GM12873 (cell line): Measurements from ENCODE around the gene ZRANB3.

Experiments used
- CTCF ChIP-seq: IDR thresholded peaks from 2 replicates; pipeline ENCODE4 v1.5.1; 2012; ENCODE audit warnings: low read depth, mild to moderate bottlenecking, moderate library complexity, low read length, control low read depth; ENCODE audit not compliant: insufficient read depth; ENCODE audit errors: missing control alignments

Gene ZRANB3

DNA sequence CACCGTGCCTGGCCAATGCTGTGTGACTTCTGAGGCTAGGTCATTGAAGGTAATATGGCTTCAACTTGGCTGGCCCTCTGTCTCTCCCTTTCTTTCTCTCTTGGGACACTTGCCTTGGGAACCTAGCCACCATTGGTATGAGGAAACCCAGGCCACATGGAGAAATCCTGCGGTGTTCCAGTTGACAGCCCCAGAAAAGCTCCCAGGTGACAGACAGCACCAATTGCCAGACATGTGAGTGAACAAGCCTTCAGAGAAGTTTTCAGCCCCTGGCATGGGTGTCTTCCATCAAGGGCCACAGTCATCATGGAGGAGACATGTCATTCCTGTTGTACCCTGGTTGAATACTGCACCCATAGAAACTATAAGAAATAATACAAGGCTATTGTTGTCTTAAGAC lies 292.4 kb downstream of the ZRANB3 start:
- no peak for TF ChIP-seq CTCF

DNA sequence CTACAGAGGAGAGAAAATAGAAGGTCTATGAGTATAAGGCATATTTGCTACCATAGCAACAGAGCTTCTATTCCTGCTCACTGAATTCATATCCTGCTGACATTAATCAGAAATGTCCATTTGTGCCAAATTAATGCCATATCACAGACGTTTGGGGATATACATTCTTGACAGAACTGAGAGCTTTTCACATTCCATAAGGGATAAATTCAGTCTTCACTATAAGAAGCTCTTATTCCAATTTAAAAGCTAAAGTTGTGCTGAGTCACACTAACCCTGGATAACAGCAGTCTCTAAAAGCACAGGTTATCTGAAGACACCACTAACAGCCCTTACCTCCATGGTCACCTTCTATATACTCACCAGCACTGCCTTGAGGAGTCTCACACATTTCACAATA lies 300.9 kb downstream of the ZRANB3 start:
- no peak for TF ChIP-seq CTCF

DNA sequence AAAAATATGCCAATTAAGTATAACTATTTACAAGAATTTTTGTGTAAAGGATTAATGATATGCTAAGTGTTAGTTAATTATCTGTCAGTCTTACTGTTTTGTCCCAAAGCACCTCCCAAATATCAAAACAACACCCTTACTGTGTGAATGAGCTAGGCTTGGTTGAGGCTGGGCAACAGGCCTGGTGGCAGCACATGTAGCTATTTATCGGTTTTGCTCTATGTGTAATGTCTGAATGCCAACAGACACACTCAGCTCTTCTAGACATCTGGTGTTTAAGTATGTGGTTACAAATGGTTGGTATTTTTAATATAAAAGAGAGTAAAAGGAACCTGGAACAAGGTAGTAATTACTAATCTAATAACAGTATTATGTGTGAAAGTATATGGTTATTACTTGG lies 303.6 kb downstream of the ZRANB3 start:
- TF ChIP-seq CTCF, result no peak

DNA sequence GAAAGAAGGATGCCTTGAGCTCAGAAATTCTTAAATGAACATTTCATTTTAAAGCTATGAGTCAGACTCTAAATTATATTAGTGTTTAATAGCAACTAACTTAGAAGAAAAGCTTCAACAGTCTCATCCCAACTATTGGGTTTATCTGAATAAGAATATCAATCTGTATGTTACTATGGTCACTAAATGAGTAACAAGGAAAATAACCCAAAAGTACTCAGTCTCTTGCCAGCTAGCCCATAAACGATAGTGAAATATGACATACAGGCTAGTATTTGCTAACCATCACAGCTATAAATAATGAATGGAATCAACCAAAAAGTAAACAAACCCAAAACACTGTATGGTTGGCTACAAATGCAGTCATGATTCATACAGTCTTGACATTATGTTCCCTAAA lies 304.1 kb downstream of the ZRANB3 start:
- TF ChIP-seq CTCF, result no peak

DNA sequence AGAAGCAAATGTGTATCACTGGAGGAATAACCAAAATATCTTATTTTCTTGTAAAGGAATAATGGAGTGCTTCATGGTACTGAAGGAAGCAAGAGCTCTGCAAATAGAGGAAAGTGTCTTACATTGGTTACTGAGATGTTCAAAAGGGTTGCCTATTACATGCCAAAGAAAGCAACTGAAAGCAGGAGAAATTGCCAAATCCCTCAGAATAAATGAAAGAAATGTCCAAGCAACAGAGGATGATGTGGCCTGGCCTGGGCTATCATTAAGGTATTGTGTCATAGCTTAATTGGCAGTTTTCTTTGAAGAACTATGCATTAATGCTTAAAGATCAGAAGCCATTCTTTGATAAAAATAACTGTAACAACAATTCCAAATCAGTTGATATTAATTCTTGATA lies 305.2 kb downstream of the ZRANB3 start:
- TF ChIP-seq CTCF, result no peak

- no peak for TF ChIP-seq CTCF
Measured at GRCh38 chr2:135219226-135219625, 311.8 kb downstream of the ZRANB3 start.

GRCh38 chr2:135218426-135218825 lies 312.6 kb downstream of the ZRANB3 start:
- no peak for TF ChIP-seq CTCF

DNA sequence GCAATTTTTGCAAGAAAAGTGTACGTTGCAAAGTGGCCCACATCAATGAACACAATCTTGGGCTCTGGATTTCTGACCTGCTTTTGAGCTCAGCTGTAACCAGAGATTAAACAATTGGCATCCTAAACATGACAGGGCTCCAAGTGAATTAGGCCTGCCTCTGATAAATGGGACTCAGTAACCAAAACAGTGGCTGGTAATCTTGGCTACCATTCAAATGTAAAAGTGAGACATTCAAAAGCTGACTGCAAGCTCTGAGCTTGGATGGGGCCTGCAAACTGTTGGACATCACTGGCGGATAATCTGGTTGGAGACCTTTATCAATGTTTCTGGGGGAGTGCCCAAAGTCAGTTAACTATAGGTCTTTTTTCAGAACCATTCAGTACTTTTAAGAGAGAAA lies 318.3 kb downstream of the ZRANB3 start:
- TF ChIP-seq CTCF, result no peak
